Esophagus squamous epithelium (tissue), 5 donors: ENCODE data around the gene AHR. TPM values are rescaled to one million over a fixed set of nuclear protein-coding genes. Genes with fewer than 3 reads are reported as not detected.

Experiments used
- DNase-seq: peaks from one replicate; lab custom pipeline; 2025; lab: John Stamatoyannopoulos, UW
- H3K27ac ChIP-seq, 4 donors: fragments of 200-600 bp; sonication (generic); one replicate each; pipeline ENCODE4 v1.5.1; 2016 to 2019; ENCODE audit warnings: mild to moderate bottlenecking in 1 of 4
- H3K27me3 ChIP-seq, 4 donors: fragments of 200-600 bp; sonication (generic); 1 replicate in 3 of 4; 2 replicates in 1 of 4; pipeline versions ENCODE4 v1.5.1 to v1.6.0; 2017 to 2021; ENCODE audit warnings: antibody characterized with exemption in 1 of 4
- H3K36me3 ChIP-seq, 3 donors: fragments of 200-600 bp; sonication (generic); one replicate each; pipeline ENCODE4 v1.5.1; 2016 to 2019
- H3K4me1 ChIP-seq, 3 donors: fragments of 200-600 bp; sonication (generic); one replicate each; pipeline ENCODE4 v1.5.1; 2017 to 2019
- H3K4me3 ChIP-seq, 4 donors: fragments of 200-600 bp; sonication (generic); 1 replicate in 3 of 4; 2 replicates in 1 of 4; pipeline ENCODE4 v1.5.1; 2016 to 2019; ENCODE audit warnings: mild to moderate bottlenecking in 2 of 4, moderate library complexity in 1 of 4
- H3K9me3 ChIP-seq, 3 donors: fragments of 200-600 bp; sonication (generic); one replicate each; pipeline ENCODE4 v1.5.1; 2016 to 2019
- CTCF ChIP-seq, 6 experiments: fragments of 450-650 bp in 4 of 6; fragments of 200-600 bp in 2 of 6; sonication (generic) in 2 of 6; IDR thresholded peaks; one replicate each; pipeline ENCODE4 v1.5.1; 2016 to 2019; ENCODE audit warnings: antibody characterized with exemption in 6 of 6, mild to moderate bottlenecking in 4 of 6, moderate library complexity in 4 of 6
- POLR2A ChIP-seq, 4 donors: fragments of 450-650 bp; IDR thresholded peaks; one replicate each; pipeline ENCODE4 v1.6.1; 2017; ENCODE audit warnings: antibody characterized with exemption in 4 of 4, mild to moderate bottlenecking in 4 of 4, moderate library complexity in 3 of 4
- WGBS, 2 donors: methylation state at CpG; one replicate each; pipeline ENCODE4 v1.1.5; 2018; 5-methylcytosine and 5-hydroxymethylcytosine counted together
- intact Hi-C: fragments of 100-400 bp; cut with DNase I; formaldehyde crosslinking; loops from one replicate; pipeline ENCODE4 v1.15.0; 2022
- total RNA-seq, 4 donors: library from RNA; depleted of rRNA; stranded (reverse); fragments of >200 nt; gene quantifications; one replicate each; pipeline ENCODE4 v1.1.0, GENCODE V29; 2016
- donor health status: DM: yes; HTN: yes; CAD: no.

Gene AHR
- total RNA-seq, 4 donors from 2014 or later, result 29.8 to 89.5 (median 57.5) TPM

GRCh38 chr7:17269341-17270221 is 28.9 kb upstream of the AHR start:
- TF ChIP-seq POLR2A (IDR thresholded peaks at IDR 0.05) (no peak), CTCF (IDR thresholded peaks at IDR 0.05) (no peak)
- DNase-seq, result no peak
- peaks cover 0 to 5% (median 0%) of the 10 kb centered on the region in 3 donors for H3K4me1 ChIP-seq
- no peaks in the 10 kb centered on the region for H3K36me3 ChIP-seq
- no peak overlapping the region for H3K27ac ChIP-seq
- H3K4me3 ChIP-seq, result no peak overlapping the region
- H3K9me3 ChIP-seq, result peaks cover 0 to 45% (median 20%) of the 10 kb centered on the region in 3 donors
- WGBS, 2 donors, result 65 to 75% methylated on average over 3 of the region's 3 CpGs
- no peaks in the 10 kb centered on the region for H3K27me3 ChIP-seq
- intact Hi-C loops, result no loop called here

- H3K36me3 ChIP-seq, result no peaks in the 10 kb centered on the region
- 22 to 23% methylated on average over 5 of the region's 5 CpGs for WGBS, 2 donors
- peak overlapping the region in 2 of 4 donors; percentile 11 to 31 for H3K27ac ChIP-seq
- DNase-seq, result no peak
- TF ChIP-seq CTCF (IDR thresholded peaks at IDR 0.05), result no peak
- TF ChIP-seq POLR2A (IDR thresholded peaks at IDR 0.05), result no peak
- peaks cover 0 to 20% (median 9%) of the 10 kb centered on the region in 3 donors for H3K9me3 ChIP-seq
- peaks cover 0 to 29% (median 0%) of the 10 kb centered on the region in 3 donors for H3K4me1 ChIP-seq
- no peak overlapping the region for H3K4me3 ChIP-seq
- H3K27me3 ChIP-seq, result no peaks in the 10 kb centered on the region
- intact Hi-C loops, result no loop called here
These were observed 23.8 kb upstream of the AHR start for GRCh38 chr7:17274551-17275245.

GRCh38 chr7:17275749-17276671 is 22.4 kb upstream of the AHR start:
- no peak for DNase-seq
- Histone ChIP-seq H3K4me1 (peaks cover 0 to 29% (median 0%) of the 10 kb centered on the region in 3 donors), H3K27ac (peak overlapping the region; percentile 19 to 65 (median 42)), H3K36me3 (no peaks in the 10 kb centered on the region), H3K27me3 (no peaks in the 10 kb centered on the region), H3K4me3 (no peak overlapping the region), H3K9me3 (peaks cover 0 to 9% (median 0%) of the 10 kb centered on the region in 3 donors)
- intact Hi-C loops, result no loop called here
- TF ChIP-seq POLR2A (IDR thresholded peaks at IDR 0.05), result no peak
- no peak for TF ChIP-seq CTCF (IDR thresholded peaks at IDR 0.05)
- WGBS, 2 donors, result 49 to 56% methylated on average over 4 of the region's 4 CpGs

- no peak overlapping the region for H3K4me3 ChIP-seq
- H3K36me3 ChIP-seq, result no peaks in the 10 kb centered on the region
- no peaks in the 10 kb centered on the region for H3K27me3 ChIP-seq
- no peak overlapping the region for H3K27ac ChIP-seq
- H3K4me1 ChIP-seq, result peaks cover 0 to 29% (median 0%) of the 10 kb centered on the region in 3 donors
- intact Hi-C loops, result no loop called here
- DNase-seq, result no peak
- no peaks in the 10 kb centered on the region for H3K9me3 ChIP-seq
- WGBS, 2 donors, result 86 to 90% methylated on average over 4 of the region's 4 CpGs
- TF ChIP-seq POLR2A (IDR thresholded peaks at IDR 0.05) (no peak), CTCF (IDR thresholded peaks at IDR 0.05) (no peak)
These were observed 19.4 kb upstream of the AHR start for GRCh38 chr7:17279061-17279460.
